NCI-H510A (cell line): ENCODE measurements around the gene MARCHF7.

Experiments
- DNase-seq: peaks from one replicate; lab custom pipeline; 2025; lab: John Stamatoyannopoulos, UW

MARCHF7 gene

GRCh38 chr2:159762075-159762474 is 49.8 kb downstream of the MARCHF7 start:
- no peak for DNase-seq
